Measurements from ENCODE around the gene NEXN.

- TF ChIP-seq GATA2 (CRISPR knock-in tag; IDR thresholded peaks at IDR 0.05) = no peak
- no peak for TF ChIP-seq CTCF (IDR thresholded peaks at IDR 0.05)
- no peak for TF ChIP-seq REST (IDR thresholded peaks at IDR 0.05; ENCODE audit: low read depth, low read length)
- no peak for TF ChIP-seq POLR2AphosphoS5 (IDR thresholded peaks at IDR 0.05; ENCODE audit: low read depth, low read length)
- TF ChIP-seq TAF1 (IDR thresholded peaks at IDR 0.05; ENCODE audit: borderline replicate concordance, low read depth, low read length) = no peak
- TF ChIP-seq, protein P1, sequence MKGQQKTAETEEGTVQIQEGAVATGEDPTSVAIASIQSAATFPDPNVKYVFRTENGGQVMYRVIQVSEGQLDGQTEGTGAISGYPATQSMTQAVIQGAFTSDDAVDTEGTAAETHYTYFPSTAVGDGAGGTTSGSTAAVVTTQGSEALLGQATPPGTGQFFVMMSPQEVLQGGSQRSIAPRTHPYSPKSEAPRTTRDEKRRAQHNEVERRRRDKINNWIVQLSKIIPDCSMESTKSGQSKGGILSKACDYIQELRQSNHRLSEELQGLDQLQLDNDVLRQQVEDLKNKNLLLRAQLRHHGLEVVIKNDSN (IDR thresholded peaks at IDR 0.05; ENCODE audit: borderline replicate concordance, low read depth) = no peak
- no peak for TF ChIP-seq ZBTB33 (IDR thresholded peaks at IDR 0.05; ENCODE audit: borderline replicate concordance, low read depth)
- TF ChIP-seq TEAD4 (IDR thresholded peaks at IDR 0.05; ENCODE audit: borderline replicate concordance, insufficient read depth) = no peak
- no peak for TF ChIP-seq RAD21 (IDR thresholded peaks at IDR 0.05; ENCODE audit: low read length)
- TF ChIP-seq, protein P2, sequence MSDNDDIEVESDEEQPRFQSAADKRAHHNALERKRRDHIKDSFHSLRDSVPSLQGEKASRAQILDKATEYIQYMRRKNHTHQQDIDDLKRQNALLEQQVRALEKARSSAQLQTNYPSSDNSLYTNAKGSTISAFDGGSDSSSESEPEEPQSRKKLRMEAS (IDR thresholded peaks at IDR 0.05; ENCODE audit: low read depth) = no peak
- no peak for TF ChIP-seq RFX5 (IDR thresholded peaks at IDR 0.05; ENCODE audit: low read length)
Measured at GRCh38 chr1:77926561-77927357, 38.3 kb downstream of the NEXN start.
